Measurements from ENCODE around the gene CTU2.

DNA sequence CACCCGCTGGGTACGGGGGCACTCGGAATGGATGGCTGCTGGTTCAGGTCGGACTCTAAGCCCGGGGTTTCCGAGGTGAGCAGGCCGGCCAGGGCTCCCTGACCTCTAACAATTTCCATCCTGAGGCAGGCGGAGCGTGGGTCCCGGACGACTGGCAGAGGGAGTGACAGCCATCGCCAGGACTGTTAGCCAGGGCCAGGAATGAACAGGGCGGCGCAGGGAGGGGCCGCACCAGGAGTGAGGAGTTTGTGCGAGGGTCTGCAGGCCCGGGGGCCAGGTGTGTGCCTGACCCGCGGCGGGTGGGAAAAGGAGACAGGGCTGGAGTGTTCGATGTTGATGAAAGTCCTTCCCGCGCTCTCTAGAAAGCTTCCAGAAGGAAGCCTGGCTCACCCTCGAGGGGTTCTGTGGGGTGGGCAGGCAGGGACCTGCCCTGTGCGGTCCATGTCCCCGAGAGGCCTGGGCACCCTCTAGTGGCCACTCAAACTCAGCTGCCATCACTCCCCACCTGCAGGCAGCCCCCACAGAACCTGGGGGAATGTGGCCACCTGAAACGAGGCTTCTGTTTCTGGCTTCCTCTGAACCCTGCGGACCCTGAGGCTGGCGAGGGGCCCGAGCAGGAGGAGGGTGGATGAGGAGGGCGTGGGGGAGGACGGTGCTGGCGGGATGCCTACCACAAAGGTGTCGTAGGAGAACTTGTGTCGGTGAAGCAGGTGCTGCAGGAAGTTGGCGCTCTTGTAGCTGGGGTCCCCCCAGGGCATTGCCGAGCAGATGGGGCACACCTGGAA lies 8.3 kb upstream of the CTU2 start:
- TF ChIP-seq GATA2 (IDR thresholded peaks at IDR 0.05; ENCODE audit: low read depth, low read length) (no peak), GATA3 (IDR thresholded peaks at IDR 0.05; ENCODE audit: low read depth, low read length) (no peak)

Data from SH-SY5Y (cell line).